OCI-LY1 (cell line): ENCODE measurements around the gene AIFM3.

Experiments used
- H2AFZ ChIP-seq: fragments of 200-600 bp; sonication (generic), shearing (Covaris generic); 2 replicates; pipeline ENCODE4 v1.6.0; 2014; ENCODE audit warnings: antibody characterized with exemption, mild to moderate bottlenecking, low read length
- H3F3A ChIP-seq: fragments of 200-600 bp; sonication (generic), shearing (Covaris generic); 2 replicates; pipeline ENCODE4 v1.6.0; 2014; ENCODE audit warnings: mild to moderate bottlenecking, antibody characterized with exemption, low read length, moderate library complexity; ENCODE audit not compliant: insufficient read depth
- H3K27ac ChIP-seq: fragments of 200-600 bp; sonication (generic); 2 replicates; pipeline ENCODE4 v1.5.1; 2014; ENCODE audit warnings: low read length, mixed run types, mild to moderate bottlenecking, low read depth; ENCODE audit not compliant: poor library complexity, severe bottlenecking
- H3K27me3 ChIP-seq: fragments of 200-600 bp; sonication (generic); 2 replicates; pipeline ENCODE4 v1.6.0; 2014; ENCODE audit warnings: antibody characterized with exemption, mild to moderate bottlenecking, low read length, moderate library complexity; ENCODE audit not compliant: insufficient read depth
- H3K36me3 ChIP-seq: fragments of 200-600 bp; sonication (generic); 2 replicates; pipeline ENCODE4 v1.6.1; 2014; ENCODE audit warnings: mild to moderate bottlenecking, antibody characterized with exemption, low read length, moderate library complexity, mixed read lengths; ENCODE audit not compliant: insufficient read depth
- H3K4me1 ChIP-seq: fragments of 200-600 bp; sonication (generic); 2 replicates; pipeline ENCODE4 v1.5.1; 2014; ENCODE audit warnings: mild to moderate bottlenecking, low read length, moderate library complexity; ENCODE audit not compliant: insufficient read depth, severe bottlenecking
- H3K4me2 ChIP-seq: fragments of 200-600 bp; sonication (generic), shearing (Covaris generic); 2 replicates; pipeline ENCODE4 v1.6.1; 2014; ENCODE audit warnings: low read length
- H3K4me3 ChIP-seq: fragments of 200-600 bp; sonication (generic); 2 replicates; pipeline ENCODE4 v1.5.1; 2014; ENCODE audit warnings: low read length, low read depth, mild to moderate bottlenecking, mixed read lengths; ENCODE audit not compliant: poor library complexity, severe bottlenecking
- H3K79me2 ChIP-seq: fragments of 200-600 bp; shearing (Covaris generic); 2 replicates; pipeline ENCODE4 v1.6.1; 2016; ENCODE audit warnings: mixed run types, low read length, mixed read lengths; ENCODE audit not compliant: insufficient read depth
- H3K9ac ChIP-seq: fragments of 200-600 bp; sonication (generic), shearing (Covaris generic); 2 replicates; pipeline ENCODE4 v1.6.1; 2014; ENCODE audit warnings: mild to moderate bottlenecking, low read length, mixed read lengths
- H3K9me2 ChIP-seq: fragments of 200-600 bp; sonication (generic), shearing (Covaris generic); 2 replicates; pipeline ENCODE4 v1.6.1; 2014; ENCODE audit warnings: low read depth, mild to moderate bottlenecking, low read length, mixed read lengths
- H3K9me3 ChIP-seq: fragments of 200-600 bp; shearing (Covaris generic); 2 replicates; pipeline ENCODE4 v1.6.1; 2014; ENCODE audit warnings: low read length, mixed read lengths
- H4K20me1 ChIP-seq: fragments of 200-600 bp; sonication (generic), shearing (Covaris generic); 2 replicates; pipeline ENCODE4 v1.6.0; 2016; ENCODE audit warnings: mild to moderate bottlenecking, low read length; ENCODE audit not compliant: insufficient read depth
- EZH2 ChIP-seq: fragments of 200-600 bp; sonication (generic), shearing (Covaris generic); IDR thresholded peaks from 2 replicates; pipeline ENCODE4 v1.8.0; 2017; ENCODE audit warnings: borderline replicate concordance, mixed run types, mild to moderate bottlenecking, antibody characterized with exemption, low read length, moderate library complexity, mixed read lengths
- TF ChIP-seq, protein P1 (sequence below): fragments of 200-600 bp; sonication (generic), shearing (Covaris generic); IDR thresholded peaks from 2 replicates; pipeline ENCODE4 v1.5.1; 2017; ENCODE audit warnings: mild to moderate bottlenecking, antibody characterized with exemption, low read length, moderate library complexity, mixed read lengths

The AIFM3 gene

DNA sequence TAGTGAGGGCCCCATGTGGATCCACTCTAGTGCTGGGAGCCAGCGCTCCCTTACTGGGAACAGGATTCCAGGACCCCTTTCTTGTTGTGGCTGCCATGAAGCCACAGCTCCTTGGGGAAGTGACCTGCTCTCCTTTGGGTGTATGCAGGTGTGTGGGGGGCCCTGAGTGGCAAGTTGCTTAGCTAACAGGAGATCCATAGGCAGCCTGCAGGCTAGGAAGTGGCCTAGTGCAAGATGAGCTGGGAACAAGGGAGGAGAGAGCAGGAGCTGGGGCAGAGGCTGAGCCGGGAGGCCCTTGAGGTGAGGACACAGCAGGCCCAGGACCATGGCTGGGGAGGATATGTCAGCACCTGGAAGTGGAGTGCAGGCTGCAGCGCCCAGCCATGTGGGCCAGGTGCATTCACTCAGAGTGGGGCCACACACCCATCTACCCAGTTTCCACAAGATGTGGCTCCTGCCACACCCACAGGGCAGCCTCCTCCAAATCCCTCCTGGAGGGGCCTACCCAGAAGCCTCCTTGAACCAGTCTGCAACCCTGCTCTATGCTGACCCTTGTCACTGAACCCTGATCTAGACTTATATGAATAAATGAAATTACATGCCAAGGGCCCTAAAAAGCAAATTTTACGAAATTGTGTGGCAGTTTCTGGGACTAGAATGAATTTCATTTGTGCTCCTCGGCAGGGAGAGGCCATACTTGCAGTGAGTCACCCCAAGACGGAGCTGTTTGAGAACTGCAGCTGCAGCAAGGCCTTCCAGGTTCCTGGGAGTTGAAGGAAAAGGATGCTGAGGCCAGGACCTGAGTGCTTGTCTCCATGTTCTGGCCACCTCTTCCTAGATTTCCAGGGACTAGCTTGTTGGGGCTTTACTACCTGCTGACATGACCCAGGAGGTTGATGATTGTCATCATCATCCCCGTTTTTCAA, 31.6 kb downstream of the AIFM3 start:
- Histone ChIP-seq H3K9me3 (no peaks in the 10 kb centered on the region), H3F3A (no peaks in the 10 kb centered on the region), H3K4me1 (peaks cover 34% of the 10 kb centered on the region), H3K9me2 (no peaks in the 10 kb centered on the region), H3K4me2 (no peak overlapping the region), H4K20me1 (no peaks in the 10 kb centered on the region), H3K36me3 (peaks cover 28% of the 10 kb centered on the region; the same call in 1 of the 2 replicates), H3K79me2 (peaks cover 7% of the 10 kb centered on the region; the same call in 1 of the 2 replicates), H2AFZ (no peak overlapping the region), H3K9ac (no peak overlapping the region), H3K4me3 (no peak overlapping the region), H3K27me3 (no peaks in the 10 kb centered on the region), H3K27ac (peak overlapping the region; percentile 1)
- TF ChIP-seq, protein P1, sequence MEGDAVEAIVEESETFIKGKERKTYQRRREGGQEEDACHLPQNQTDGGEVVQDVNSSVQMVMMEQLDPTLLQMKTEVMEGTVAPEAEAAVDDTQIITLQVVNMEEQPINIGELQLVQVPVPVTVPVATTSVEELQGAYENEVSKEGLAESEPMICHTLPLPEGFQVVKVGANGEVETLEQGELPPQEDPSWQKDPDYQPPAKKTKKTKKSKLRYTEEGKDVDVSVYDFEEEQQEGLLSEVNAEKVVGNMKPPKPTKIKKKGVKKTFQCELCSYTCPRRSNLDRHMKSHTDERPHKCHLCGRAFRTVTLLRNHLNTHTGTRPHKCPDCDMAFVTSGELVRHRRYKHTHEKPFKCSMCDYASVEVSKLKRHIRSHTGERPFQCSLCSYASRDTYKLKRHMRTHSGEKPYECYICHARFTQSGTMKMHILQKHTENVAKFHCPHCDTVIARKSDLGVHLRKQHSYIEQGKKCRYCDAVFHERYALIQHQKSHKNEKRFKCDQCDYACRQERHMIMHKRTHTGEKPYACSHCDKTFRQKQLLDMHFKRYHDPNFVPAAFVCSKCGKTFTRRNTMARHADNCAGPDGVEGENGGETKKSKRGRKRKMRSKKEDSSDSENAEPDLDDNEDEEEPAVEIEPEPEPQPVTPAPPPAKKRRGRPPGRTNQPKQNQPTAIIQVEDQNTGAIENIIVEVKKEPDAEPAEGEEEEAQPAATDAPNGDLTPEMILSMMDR = no peak
- TF ChIP-seq EZH2 = no peak

DNA sequence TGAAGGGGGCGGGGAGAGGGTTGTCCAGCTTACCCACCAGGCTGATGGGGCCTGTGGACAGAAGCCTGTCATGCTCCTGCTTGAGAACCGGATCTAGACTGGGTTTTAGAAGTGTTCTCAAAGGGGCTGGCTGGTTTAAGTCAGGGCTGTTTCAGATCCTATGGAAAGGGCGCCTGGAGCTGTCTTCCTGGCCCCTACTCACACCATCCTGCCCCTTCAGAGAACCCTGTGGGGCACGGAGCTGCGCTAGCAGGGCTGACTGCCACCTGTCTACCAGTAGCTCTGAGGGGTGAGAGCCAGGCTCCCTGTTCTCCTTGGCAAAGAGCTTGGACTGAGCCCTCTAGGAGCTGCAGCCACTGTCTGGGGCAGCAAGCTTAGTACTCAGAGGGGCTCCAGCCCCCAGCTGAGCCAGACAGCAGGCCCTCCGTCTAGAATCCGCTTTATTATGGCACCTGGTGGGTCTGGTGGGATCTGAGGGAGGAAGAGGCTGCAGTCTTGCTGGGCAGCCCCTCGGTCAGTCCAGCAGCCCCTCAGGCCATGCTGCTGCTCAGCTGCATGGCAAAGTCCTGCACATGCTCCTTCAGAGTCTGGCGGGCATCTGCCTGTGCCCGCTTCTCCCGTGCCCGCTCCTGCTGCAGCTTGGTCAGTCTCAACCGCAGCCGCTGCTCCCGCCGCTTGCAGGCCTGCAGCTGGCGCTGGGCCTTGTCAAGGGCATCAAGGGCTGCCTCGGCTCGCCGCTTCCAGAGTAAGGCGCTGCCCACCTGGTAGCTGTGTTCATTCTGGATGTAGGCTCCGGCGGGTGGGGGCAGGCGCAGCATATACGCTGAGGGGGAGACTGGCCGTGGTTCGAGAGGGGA, 32.5 kb downstream of the AIFM3 start:
- Histone ChIP-seq H4K20me1 (no peaks in the 10 kb centered on the region), H3K9me3 (no peaks in the 10 kb centered on the region), H3K36me3 (peaks cover 28% of the 10 kb centered on the region; the same call in 1 of the 2 replicates), H3K9me2 (no peaks in the 10 kb centered on the region), H3K9ac (peak overlapping the region; percentile 97; the same call in 1 of the 2 replicates), H3K27ac (peak overlapping the region; percentile 95), H2AFZ (no peak overlapping the region), H3K79me2 (peaks cover 7% of the 10 kb centered on the region; the same call in 1 of the 2 replicates), H3K27me3 (no peaks in the 10 kb centered on the region), H3K4me1 (peaks cover 36% of the 10 kb centered on the region), H3K4me2 (peak overlapping the region; percentile 98), H3F3A (no peaks in the 10 kb centered on the region), H3K4me3 (peak overlapping the region; percentile 85)
- TF ChIP-seq, protein P1 = no peak
- no peak for TF ChIP-seq EZH2

DNA sequence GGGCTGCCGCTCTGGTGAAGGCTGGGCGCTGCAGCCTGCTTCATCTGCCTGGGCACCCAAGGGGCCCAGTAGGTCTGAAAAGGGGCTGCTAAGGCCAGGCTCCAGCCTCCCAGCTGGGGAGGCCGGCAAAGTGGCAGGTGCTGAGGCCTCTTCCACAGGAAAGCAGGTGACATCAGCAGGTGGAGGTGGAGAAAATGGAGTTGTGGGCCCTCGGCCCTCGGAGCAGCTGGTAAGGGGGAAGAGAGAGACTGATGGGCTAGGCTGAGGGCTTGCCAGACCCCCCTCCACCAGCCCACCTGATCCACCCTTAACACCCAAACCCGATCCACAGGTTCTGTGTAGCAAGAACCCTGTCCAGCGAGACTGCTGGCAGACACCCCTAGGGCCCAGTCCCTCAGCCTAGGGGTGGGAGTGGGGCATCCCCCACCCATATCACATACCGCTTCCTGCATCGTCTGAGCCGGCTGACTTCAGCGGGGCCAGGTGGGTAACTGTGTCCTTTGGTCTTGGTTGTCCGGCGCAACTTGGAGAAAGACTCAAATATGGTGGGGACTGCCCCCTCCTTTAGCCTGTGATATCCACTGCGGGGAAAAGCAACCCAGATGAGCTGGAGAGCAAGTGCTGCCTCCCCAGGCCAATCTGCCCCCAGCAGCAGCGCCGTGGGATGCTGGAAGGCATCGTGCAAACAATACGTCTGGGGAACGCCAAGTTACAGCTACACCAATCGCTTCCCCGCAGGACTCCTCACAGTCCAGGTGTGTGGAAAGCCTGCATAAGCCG, 33.3 kb downstream of the AIFM3 start:
- peaks cover 28% of the 10 kb centered on the region; the same call in 1 of the 2 replicates for H3K36me3 ChIP-seq
- H3K27me3 ChIP-seq = no peaks in the 10 kb centered on the region
- H3K79me2 ChIP-seq = peaks cover 7% of the 10 kb centered on the region; the same call in 1 of the 2 replicates
- no peak overlapping the region for H2AFZ ChIP-seq
- H3K27ac ChIP-seq = peak overlapping the region; percentile 95
- no peaks in the 10 kb centered on the region for H3K9me3 ChIP-seq
- TF ChIP-seq EZH2 = no peak
- TF ChIP-seq, protein P1 = peak; percentile 16; the same call in 1 of the 2 replicates
- H3K4me1 ChIP-seq = peaks cover 36% of the 10 kb centered on the region
- no peaks in the 10 kb centered on the region for H3F3A ChIP-seq
- H3K4me2 ChIP-seq = peak overlapping the region; percentile 98
- H3K9me2 ChIP-seq = no peaks in the 10 kb centered on the region
- peak overlapping the region; percentile 97 for H3K9ac ChIP-seq
- H4K20me1 ChIP-seq = no peaks in the 10 kb centered on the region
- H3K4me3 ChIP-seq = peak overlapping the region; percentile 85
